Sigmoid colon (tissue), 7 donors: ENCODE results near the gene UBE3A. TPM values are rescaled to one million over a fixed set of nuclear protein-coding genes. Genes with fewer than 3 reads are reported as not detected.

Experiments
- DNase-seq: peaks from one replicate; pipeline ENCODE4 v3.0.0-alpha.2; 2019
- H3K27ac ChIP-seq, 4 donors: fragments of 200-600 bp; sonication (generic); one replicate each; pipeline ENCODE4 v1.5.1; 2016 to 2019; ENCODE audit warnings: mild to moderate bottlenecking in 1 of 4
- H3K27me3 ChIP-seq, 3 donors: fragments of 200-600 bp; sonication (generic); one replicate each; pipeline ENCODE4 v1.5.1; 2019; ENCODE audit warnings: mild to moderate bottlenecking in 1 of 3
- H3K36me3 ChIP-seq, 4 donors: fragments of 200-600 bp; sonication (generic); one replicate each; pipeline ENCODE4 v1.5.1; 2016 to 2019
- H3K4me1 ChIP-seq, 4 donors: fragments of 200-600 bp; sonication (generic); one replicate each; pipeline ENCODE4 v1.5.1; 2017 to 2019
- H3K4me3 ChIP-seq, 4 donors: fragments of 200-600 bp; sonication (generic); one replicate each; pipeline ENCODE4 v1.5.1; 2017 to 2019; ENCODE audit warnings: mild to moderate bottlenecking in 2 of 4, moderate library complexity in 1 of 4
- H3K9me3 ChIP-seq, 4 donors: fragments of 200-600 bp in 3 of 4; sonication (generic) in 3 of 4; one replicate each; pipeline versions ENCODE4 v1.5.1 to v1.6.1; 2013 to 2019
- EP300 ChIP-seq, 4 donors: sonication (generic); formaldehyde crosslinking; IDR thresholded peaks; one replicate each; pipeline ENCODE4 v1.6.1; 2017; ENCODE audit warnings: antibody characterized with exemption in 4 of 4
- POLR2A ChIP-seq, 2 donors: fragments of 450-650 bp; IDR thresholded peaks; one replicate each; pipeline ENCODE4 v1.6.1; 2016; ENCODE audit warnings: antibody characterized with exemption in 2 of 2, mild to moderate bottlenecking in 2 of 2, moderate library complexity in 2 of 2
- POLR2AphosphoS5 ChIP-seq, 4 donors: sonication (generic); formaldehyde crosslinking; IDR thresholded peaks; one replicate each; pipeline ENCODE4 v1.6.1; 2017; ENCODE audit warnings: antibody characterized with exemption in 4 of 4
- WGBS, 2 donors: extraction: QIAGEN DNeasy Blood & Tissue Kit; methylation state at CpG; one replicate each; pipeline ENCODE4 v1.1.7; 2013; 5-methylcytosine and 5-hydroxymethylcytosine counted together
- intact Hi-C: fragments of 100-400 bp; cut with DNase I; formaldehyde crosslinking; loops from one replicate; pipeline ENCODE4 v1.15.1; 2023
- polyA plus RNA-seq, 3 donors: library from polyadenylated mRNA; stranded (reverse); fragments of 200-250 nt; gene quantifications; one replicate each; pipeline ENCODE4 v1.2.3, GENCODE V29; 2013
- total RNA-seq, 4 donors: library from RNA; depleted of rRNA; stranded (reverse); fragments of >200 nt; gene quantifications; one replicate each; pipeline ENCODE4 v1.1.0, GENCODE V29; 2016
- TF ChIP-seq, protein P1 (sequence below), 4 experiments: fragments of 450-650 bp in 3 of 4; fragments of 200-600 bp in 1 of 4; IDR thresholded peaks; one replicate each; pipeline ENCODE4 v1.5.1; 2016 to 2019; ENCODE audit warnings: antibody characterized with exemption in 4 of 4, mild to moderate bottlenecking in 3 of 4, moderate library complexity in 2 of 4
- donor health status: healthy with polysubstance abuse.
- donor health status: Bipolar disorder and iron deficiency.
- donor health status: healthy.

Gene UBE3A
- total and polyA plus RNA-seq, 7 donors, result 12.6 to 103 (median 70.9) TPM

- H3K4me1 ChIP-seq, result no peaks in the 10 kb centered on the region
- H3K9me3 ChIP-seq, result peaks cover 0 to 7% (median under 1%) of the 10 kb centered on the region in 4 donors
- intact Hi-C loops, result no loop called here
- H3K4me3 ChIP-seq, result no peak overlapping the region
- H3K27ac ChIP-seq, result no peak overlapping the region
- H3K27me3 ChIP-seq, result no peaks in the 10 kb centered on the region
- TF ChIP-seq POLR2AphosphoS5 (IDR thresholded peaks at IDR 0.05) (no peak), POLR2A (IDR thresholded peaks at IDR 0.05) (no peak), EP300 (IDR thresholded peaks at IDR 0.05) (no peak)
- TF ChIP-seq, protein P1, sequence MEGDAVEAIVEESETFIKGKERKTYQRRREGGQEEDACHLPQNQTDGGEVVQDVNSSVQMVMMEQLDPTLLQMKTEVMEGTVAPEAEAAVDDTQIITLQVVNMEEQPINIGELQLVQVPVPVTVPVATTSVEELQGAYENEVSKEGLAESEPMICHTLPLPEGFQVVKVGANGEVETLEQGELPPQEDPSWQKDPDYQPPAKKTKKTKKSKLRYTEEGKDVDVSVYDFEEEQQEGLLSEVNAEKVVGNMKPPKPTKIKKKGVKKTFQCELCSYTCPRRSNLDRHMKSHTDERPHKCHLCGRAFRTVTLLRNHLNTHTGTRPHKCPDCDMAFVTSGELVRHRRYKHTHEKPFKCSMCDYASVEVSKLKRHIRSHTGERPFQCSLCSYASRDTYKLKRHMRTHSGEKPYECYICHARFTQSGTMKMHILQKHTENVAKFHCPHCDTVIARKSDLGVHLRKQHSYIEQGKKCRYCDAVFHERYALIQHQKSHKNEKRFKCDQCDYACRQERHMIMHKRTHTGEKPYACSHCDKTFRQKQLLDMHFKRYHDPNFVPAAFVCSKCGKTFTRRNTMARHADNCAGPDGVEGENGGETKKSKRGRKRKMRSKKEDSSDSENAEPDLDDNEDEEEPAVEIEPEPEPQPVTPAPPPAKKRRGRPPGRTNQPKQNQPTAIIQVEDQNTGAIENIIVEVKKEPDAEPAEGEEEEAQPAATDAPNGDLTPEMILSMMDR (IDR thresholded peaks at IDR 0.05), result no peak
- WGBS, 2 donors, result 92 to 95% methylated on average over 3 of the region's 3 CpGs
- no peaks in the 10 kb centered on the region for H3K36me3 ChIP-seq
- no peak for DNase-seq
These were observed 7.3 kb upstream of the UBE3A start for GRCh38 chr15:25446076-25446475.

GRCh38 chr15:25445412-25445811 lies 6.6 kb upstream of the UBE3A start:
- H3K9me3 ChIP-seq, result peaks cover 0 to 4% (median 0%) of the 10 kb centered on the region in 4 donors
- H3K36me3 ChIP-seq, result no peaks in the 10 kb centered on the region
- DNase-seq, result no peak
- TF ChIP-seq, protein P1 (IDR thresholded peaks at IDR 0.05), result no peak
- TF ChIP-seq POLR2AphosphoS5 (IDR thresholded peaks at IDR 0.05) (no peak), POLR2A (IDR thresholded peaks at IDR 0.05) (no peak), EP300 (IDR thresholded peaks at IDR 0.05) (no peak)
- H3K27ac ChIP-seq, result no peak overlapping the region
- WGBS, 2 donors, result 90 to 94% methylated on average over 4 of the region's 4 CpGs
- intact Hi-C loops, result no loop called here
- no peaks in the 10 kb centered on the region for H3K27me3 ChIP-seq
- H3K4me3 ChIP-seq, result no peak overlapping the region
- H3K4me1 ChIP-seq, result no peaks in the 10 kb centered on the region

- Histone ChIP-seq H3K27ac (no peak overlapping the region), H3K36me3 (no peaks in the 10 kb centered on the region), H3K27me3 (no peaks in the 10 kb centered on the region), H3K4me3 (no peak overlapping the region), H3K4me1 (peaks cover 0 to 27% (median 17%) of the 10 kb centered on the region in 4 donors), H3K9me3 (no peaks in the 10 kb centered on the region)
- intact Hi-C loops, result no loop called here
- TF ChIP-seq EP300 (IDR thresholded peaks at IDR 0.05) (no peak), POLR2AphosphoS5 (IDR thresholded peaks at IDR 0.05) (no peak), POLR2A (IDR thresholded peaks at IDR 0.05) (no peak)
- TF ChIP-seq, protein P1 (IDR thresholded peaks at IDR 0.05), result no peak
- DNase-seq, result no peak
These were observed 2.3 kb upstream of the UBE3A start for GRCh38 chr15:25441111-25441510.

GRCh38 chr15:25439369-25439836 lies 579 bp upstream of the UBE3A start:
- Histone ChIP-seq H3K27ac (peak overlapping the region; percentile 96 to 99 (median 98)), H3K9me3 (no peaks in the 10 kb centered on the region), H3K27me3 (no peaks in the 10 kb centered on the region), H3K36me3 (no peaks in the 10 kb centered on the region), H3K4me1 (peaks cover 0 to 40% (median 24%) of the 10 kb centered on the region in 4 donors), H3K4me3 (peak overlapping the region; percentile 85 to 100 (median 98))
- intact Hi-C loops, result loop anchor here (5.0 kb wide), 4 partner anchors 92 to 643 kb away; no protein-coding TSS in a partner anchor
- WGBS, 2 donors, result 3 to 10% methylated on average over 14 of the region's 14 CpGs
- TF ChIP-seq EP300 (IDR thresholded peaks at IDR 0.05), result no peak
- TF ChIP-seq POLR2A (IDR thresholded peaks at IDR 0.05), result peak in 1 of 2 donors; percentile 19
- no peak for TF ChIP-seq POLR2AphosphoS5 (IDR thresholded peaks at IDR 0.05)
- TF ChIP-seq, protein P1 (IDR thresholded peaks at IDR 0.05), result no peak
- DNase-seq, result no peak
